Measurements from ENCODE around the gene ST6GALNAC3.

DNA sequence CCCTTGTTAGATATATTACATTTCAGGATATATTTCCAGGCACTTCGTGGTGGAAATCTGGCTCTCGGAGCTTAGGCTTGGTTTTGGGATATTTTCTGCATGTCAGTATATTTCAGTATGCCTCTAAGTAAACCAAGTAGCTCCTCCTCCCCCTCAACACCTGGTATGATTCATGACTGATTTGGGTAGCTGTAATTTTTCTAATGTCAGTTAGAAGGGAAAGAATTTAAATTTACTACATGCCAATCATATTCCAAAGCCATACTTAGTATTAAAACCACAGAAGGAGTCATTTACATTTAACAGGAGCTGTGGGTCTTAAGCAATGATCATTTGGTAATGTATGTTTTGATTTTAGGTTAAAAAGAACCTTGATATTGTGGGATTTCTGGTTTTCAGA, 40.6 kb downstream of the ST6GALNAC3 start:
- TF ChIP-seq, protein P1, sequence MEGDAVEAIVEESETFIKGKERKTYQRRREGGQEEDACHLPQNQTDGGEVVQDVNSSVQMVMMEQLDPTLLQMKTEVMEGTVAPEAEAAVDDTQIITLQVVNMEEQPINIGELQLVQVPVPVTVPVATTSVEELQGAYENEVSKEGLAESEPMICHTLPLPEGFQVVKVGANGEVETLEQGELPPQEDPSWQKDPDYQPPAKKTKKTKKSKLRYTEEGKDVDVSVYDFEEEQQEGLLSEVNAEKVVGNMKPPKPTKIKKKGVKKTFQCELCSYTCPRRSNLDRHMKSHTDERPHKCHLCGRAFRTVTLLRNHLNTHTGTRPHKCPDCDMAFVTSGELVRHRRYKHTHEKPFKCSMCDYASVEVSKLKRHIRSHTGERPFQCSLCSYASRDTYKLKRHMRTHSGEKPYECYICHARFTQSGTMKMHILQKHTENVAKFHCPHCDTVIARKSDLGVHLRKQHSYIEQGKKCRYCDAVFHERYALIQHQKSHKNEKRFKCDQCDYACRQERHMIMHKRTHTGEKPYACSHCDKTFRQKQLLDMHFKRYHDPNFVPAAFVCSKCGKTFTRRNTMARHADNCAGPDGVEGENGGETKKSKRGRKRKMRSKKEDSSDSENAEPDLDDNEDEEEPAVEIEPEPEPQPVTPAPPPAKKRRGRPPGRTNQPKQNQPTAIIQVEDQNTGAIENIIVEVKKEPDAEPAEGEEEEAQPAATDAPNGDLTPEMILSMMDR (IDR thresholded peaks at IDR 0.05; ENCODE audit: low read depth, low read length, poor library complexity, severe bottlenecking) = no peak
- no peak for TF ChIP-seq EZH2phosphoT487 (IDR thresholded peaks at IDR 0.05; ENCODE audit: borderline replicate concordance, low read length)
